HepG2 (cell line): ENCODE data around the gene VAC14. TPM values are rescaled to one million over a fixed set of nuclear protein-coding genes. Genes with fewer than 3 reads are reported as not detected.

Source experiments
- ARNTL ChIP-seq: sonication (generic); formaldehyde crosslinking; IDR thresholded peaks from 2 replicates; pipeline ENCODE4 v1.4.0; 2020; ENCODE audit warnings: mild to moderate bottlenecking, missing genetic modification reagents
- ATF1 ChIP-seq: IDR thresholded peaks from 2 replicates; pipeline ENCODE4 v1.6.1; 2016; ENCODE audit warnings: mild to moderate bottlenecking, control low read depth
- CEBPZ ChIP-seq: IDR thresholded peaks from 2 replicates; pipeline ENCODE4 v1.6.1; 2012; ENCODE audit warnings: low read length, improper control_type of control experiment
- ELF4 ChIP-seq: sonication (generic); formaldehyde crosslinking; IDR thresholded peaks from 2 replicates; pipeline ENCODE4 v1.5.0; 2020; ENCODE audit warnings: missing genetic modification reagents, mild to moderate bottlenecking, moderate library complexity, borderline replicate concordance
- HHEX ChIP-seq: IDR thresholded peaks from 2 replicates; pipeline ENCODE4 v1.6.1; 2016; ENCODE audit warnings: control low read depth
- HNRNPK ChIP-seq: fragments of 200-400 bp; formaldehyde crosslinking; IDR thresholded peaks from 2 replicates; pipeline ENCODE4 v1.6.1; 2018; ENCODE audit warnings: low read length, low read depth, moderate library complexity, mild to moderate bottlenecking; ENCODE audit not compliant: poor library complexity, severe bottlenecking
- NFRKB ChIP-seq: fragments of 450-650 bp; IDR thresholded peaks from 2 replicates; pipeline ENCODE4 v1.6.1; 2017
- RARG ChIP-seq: sonication (generic); formaldehyde crosslinking; IDR thresholded peaks from 2 replicates; pipeline ENCODE4 v1.4.0; 2020; ENCODE audit warnings: low read depth, mild to moderate bottlenecking, missing genetic modification reagents
- TAF15 ChIP-seq: fragments of 200-400 bp; formaldehyde crosslinking; IDR thresholded peaks from one replicate; pipeline ENCODE4 v1.6.1; 2018; ENCODE audit warnings: mild to moderate bottlenecking, low read depth, low read length; ENCODE audit not compliant: poor library complexity, severe bottlenecking
- YEATS4 ChIP-seq: sonication (generic); formaldehyde crosslinking; IDR thresholded peaks from 2 replicates; pipeline ENCODE4 v1.4.0; 2020; ENCODE audit warnings: missing genetic modification reagents, borderline replicate concordance
- ZNF3 ChIP-seq: IDR thresholded peaks from 2 replicates; pipeline ENCODE4 v1.7.0; 2017; ENCODE audit warnings: inconsistent platforms
- ZNF343 ChIP-seq: sonication (generic); formaldehyde crosslinking; IDR thresholded peaks from 2 replicates; pipeline ENCODE4 v1.4.0; 2020; ENCODE audit warnings: mild to moderate bottlenecking, missing genetic modification reagents
- ZNF501 ChIP-seq: sonication (generic); formaldehyde crosslinking; IDR thresholded peaks from 2 replicates; pipeline ENCODE4 v1.5.1; 2020; ENCODE audit warnings: mild to moderate bottlenecking, moderate library complexity, missing genetic modification reagents
- ZNF607 ChIP-seq: sonication (generic); formaldehyde crosslinking; IDR thresholded peaks from 2 replicates; pipeline ENCODE4 v1.5.1; 2020; ENCODE audit warnings: missing genetic modification reagents, mild to moderate bottlenecking, borderline replicate concordance
- ZNF629 ChIP-seq: sonication (generic); formaldehyde crosslinking; conservative IDR thresholded peaks from 2 replicates; pipeline ENCODE4 v1.5.0; 2020; ENCODE audit warnings: missing genetic modification reagents
- ZNF678 ChIP-seq: sonication (generic); formaldehyde crosslinking; IDR thresholded peaks from 2 replicates; pipeline ENCODE4 v1.4.0; 2020; ENCODE audit warnings: mild to moderate bottlenecking, missing genetic modification reagents
- ZSCAN20 ChIP-seq: sonication (generic); formaldehyde crosslinking; IDR thresholded peaks from 2 replicates; pipeline ENCODE4 v1.4.0; 2020; ENCODE audit warnings: missing genetic modification reagents, mild to moderate bottlenecking, borderline replicate concordance
- polyA plus RNA-seq, 8 experiments: library from polyadenylated mRNA; depleted of rRNA in 3 of 8; stranded (reverse) in 7 of 8; unstranded in 1 of 8; fragments of >200 nt; fragmentation: Illumina TruSeq in 4 of 8; extraction: Trizol in 4 of 8; gene quantifications; 2 replicates each; pipeline versions ENCODE4 v1.2.1 to v1.2.3, GENCODE V29; 2011 to 2016; ENCODE audit warnings: low read depth in 4 of 8, missing spikeins in 1 of 8, mixed read lengths in 1 of 8; ENCODE audit not compliant: insufficient read depth in 1 of 8
- total RNA-seq, 5 experiments: library from RNA; depleted of rRNA; stranded (reverse); fragments of >200 nt; fragmentation: Illumina TruSeq; extraction: Trizol; gene quantifications; 2 replicates each; pipeline ENCODE4 v1.2.3, GENCODE V29; 2016; ENCODE audit warnings: low read depth in 1 of 5
- TF ChIP-seq, protein P1 (sequence below): sonication (generic); formaldehyde crosslinking; IDR thresholded peaks from 2 replicates; pipeline ENCODE4 v1.5.0; 2020; ENCODE audit warnings: mild to moderate bottlenecking, missing genetic modification reagents
- TF ChIP-seq, protein P2 (sequence below): sonication (generic); formaldehyde crosslinking; IDR thresholded peaks from 2 replicates; pipeline ENCODE4 v1.5.1; 2020; ENCODE audit warnings: missing genetic modification reagents, mild to moderate bottlenecking, borderline replicate concordance
- TF ChIP-seq, protein P3 (sequence below): sonication (generic); formaldehyde crosslinking; IDR thresholded peaks from 2 replicates; pipeline ENCODE4 v1.4.0; 2020; ENCODE audit warnings: mild to moderate bottlenecking, missing genetic modification reagents

VAC14 gene
- total and polyA plus RNA-seq, 2 of the 13 experiments (the other 11 are each of a cell fraction or from before 2014, with no cell fraction given) = 23.5 to 24.6 TPM

- TF ChIP-seq, protein P1, sequence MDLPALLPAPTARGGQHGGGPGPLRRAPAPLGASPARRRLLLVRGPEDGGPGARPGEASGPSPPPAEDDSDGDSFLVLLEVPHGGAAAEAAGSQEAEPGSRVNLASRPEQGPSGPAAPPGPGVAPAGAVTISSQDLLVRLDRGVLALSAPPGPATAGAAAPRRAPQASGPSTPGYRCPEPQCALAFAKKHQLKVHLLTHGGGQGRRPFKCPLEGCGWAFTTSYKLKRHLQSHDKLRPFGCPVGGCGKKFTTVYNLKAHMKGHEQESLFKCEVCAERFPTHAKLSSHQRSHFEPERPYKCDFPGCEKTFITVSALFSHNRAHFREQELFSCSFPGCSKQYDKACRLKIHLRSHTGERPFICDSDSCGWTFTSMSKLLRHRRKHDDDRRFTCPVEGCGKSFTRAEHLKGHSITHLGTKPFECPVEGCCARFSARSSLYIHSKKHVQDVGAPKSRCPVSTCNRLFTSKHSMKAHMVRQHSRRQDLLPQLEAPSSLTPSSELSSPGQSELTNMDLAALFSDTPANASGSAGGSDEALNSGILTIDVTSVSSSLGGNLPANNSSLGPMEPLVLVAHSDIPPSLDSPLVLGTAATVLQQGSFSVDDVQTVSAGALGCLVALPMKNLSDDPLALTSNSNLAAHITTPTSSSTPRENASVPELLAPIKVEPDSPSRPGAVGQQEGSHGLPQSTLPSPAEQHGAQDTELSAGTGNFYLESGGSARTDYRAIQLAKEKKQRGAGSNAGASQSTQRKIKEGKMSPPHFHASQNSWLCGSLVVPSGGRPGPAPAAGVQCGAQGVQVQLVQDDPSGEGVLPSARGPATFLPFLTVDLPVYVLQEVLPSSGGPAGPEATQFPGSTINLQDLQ (CRISPR knock-in tag) = peak; percentile 73; the same call in 1 of the 2 replicates
- TF ChIP-seq ZNF607 (CRISPR knock-in tag) (0 out of 2 replicates have a peak, but pooled peaks have one; percentile 54), TAF15 (no peak), ZNF343 (CRISPR knock-in tag) (0 out of 2 replicates have a peak, but pooled peaks have one; percentile 18), CEBPZ (no peak), RARG (no peak), YEATS4 (CRISPR knock-in tag) (peak; percentile 89), HNRNPK (no peak), ZSCAN20 (CRISPR knock-in tag) (peak; percentile 69; the same call in 1 of the 2 replicates), ZNF3 (CRISPR knock-in tag) (peak; percentile 31; the same call in 1 of the 2 replicates), NFRKB (no peak), ZNF501 (CRISPR knock-in tag) (peak; percentile 90), ZNF629 (peak; percentile 82), ZNF678 (no peak; the same call in 1 of the 2 replicates), ELF4 (CRISPR knock-in tag) (no peak), ATF1 (CRISPR knock-in tag) (no peak), ARNTL (CRISPR knock-in tag) (0 out of 2 replicates have a peak, but pooled peaks have one; percentile 41), HHEX (CRISPR knock-in tag) (no peak)
- TF ChIP-seq, protein P2, sequence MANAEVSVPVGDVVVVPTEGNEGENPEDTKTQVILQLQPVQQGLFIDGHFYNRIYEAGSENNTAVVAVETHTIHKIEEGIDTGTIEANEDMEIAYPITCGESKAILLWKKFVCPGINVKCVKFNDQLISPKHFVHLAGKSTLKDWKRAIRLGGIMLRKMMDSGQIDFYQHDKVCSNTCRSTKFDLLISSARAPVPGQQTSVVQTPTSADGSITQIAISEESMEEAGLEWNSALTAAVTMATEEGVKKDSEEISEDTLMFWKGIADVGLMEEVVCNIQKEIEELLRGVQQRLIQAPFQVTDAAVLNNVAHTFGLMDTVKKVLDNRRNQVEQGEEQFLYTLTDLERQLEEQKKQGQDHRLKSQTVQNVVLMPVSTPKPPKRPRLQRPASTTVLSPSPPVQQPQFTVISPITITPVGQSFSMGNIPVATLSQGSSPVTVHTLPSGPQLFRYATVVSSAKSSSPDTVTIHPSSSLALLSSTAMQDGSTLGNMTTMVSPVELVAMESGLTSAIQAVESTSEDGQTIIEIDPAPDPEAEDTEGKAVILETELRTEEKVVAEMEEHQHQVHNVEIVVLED = no peak; the same call in 1 of the 2 replicates
- TF ChIP-seq, protein P3, sequence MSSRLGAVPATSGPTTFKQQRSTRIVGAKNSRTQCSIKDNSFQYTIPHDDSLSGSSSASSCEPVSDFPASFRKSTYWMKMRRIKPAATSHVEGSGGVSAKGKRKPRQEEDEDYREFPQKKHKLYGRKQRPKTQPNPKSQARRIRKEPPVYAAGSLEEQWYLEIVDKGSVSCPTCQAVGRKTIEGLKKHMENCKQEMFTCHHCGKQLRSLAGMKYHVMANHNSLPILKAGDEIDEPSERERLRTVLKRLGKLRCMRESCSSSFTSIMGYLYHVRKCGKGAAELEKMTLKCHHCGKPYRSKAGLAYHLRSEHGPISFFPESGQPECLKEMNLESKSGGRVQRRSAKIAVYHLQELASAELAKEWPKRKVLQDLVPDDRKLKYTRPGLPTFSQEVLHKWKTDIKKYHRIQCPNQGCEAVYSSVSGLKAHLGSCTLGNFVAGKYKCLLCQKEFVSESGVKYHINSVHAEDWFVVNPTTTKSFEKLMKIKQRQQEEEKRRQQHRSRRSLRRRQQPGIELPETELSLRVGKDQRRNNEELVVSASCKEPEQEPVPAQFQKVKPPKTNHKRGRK = no peak
These were observed 119.3 kb downstream of the VAC14 start (continued) for GRCh38 chr16:70681382-70682238.
